Thoracic aorta (tissue), 2 donors: ENCODE data around the gene PAEP. TPM values are rescaled to one million over a fixed set of nuclear protein-coding genes. Genes with fewer than 3 reads are reported as not detected.

Experiments used
- ATAC-seq: fragments of 150-250 bp; one replicate; pipeline ENCODE4 v1.8.0; 2017; ENCODE audit warnings: low read depth; ENCODE audit not compliant: insufficient number of reproducible peaks, low FRiP score
- DNase-seq: peaks from one replicate; pipeline ENCODE4 v3.0.0-alpha.2; 2020; ENCODE audit warnings: low spot score
- H3K27ac ChIP-seq, 2 donors: fragments of 200-600 bp; sonication (generic); 1 replicate in 1 of 2; 2 replicates in 1 of 2; pipeline ENCODE4 v1.5.1; 2016; ENCODE audit warnings: mild to moderate bottlenecking in 2 of 2, moderate library complexity in 2 of 2
- H3K27me3 ChIP-seq: fragments of 200-600 bp; sonication (generic); replicated peaks from 2 replicates; pipeline ENCODE4 v1.6.0; 2016; ENCODE audit warnings: mild to moderate bottlenecking; ENCODE audit not compliant: insufficient read depth
- H3K36me3 ChIP-seq: fragments of 200-600 bp; sonication (generic); one replicate; pipeline ENCODE4 v1.5.1; 2016
- H3K4me1 ChIP-seq, 2 donors: fragments of 200-600 bp; sonication (generic); 1 replicate in 1 of 2; 2 replicates in 1 of 2; pipeline versions ENCODE4 v1.5.1 to v1.6.0; 2016; ENCODE audit warnings: low read depth in 2 of 2, mild to moderate bottlenecking in 1 of 2; ENCODE audit not compliant: control insufficient read depth in 1 of 2
- H3K4me3 ChIP-seq: fragments of 200-600 bp; sonication (generic); 2 replicates; pipeline ENCODE4 v1.5.1; 2016; ENCODE audit warnings: mild to moderate bottlenecking
- H3K9me3 ChIP-seq: fragments of 200-600 bp; sonication (generic); 2 replicates; pipeline ENCODE4 v1.5.1; 2016
- total RNA-seq, 2 donors: library from RNA; depleted of rRNA; stranded (reverse); fragments of >200 nt; gene quantifications; one replicate each; pipeline versions ENCODE4 v1.1.0 to v1.2.3, GENCODE V29; 2016
- TF ChIP-seq, protein P1 (sequence below): fragments of 200-600 bp; sonication (generic); IDR thresholded peaks from one replicate; pipeline ENCODE4 v1.5.1; 2019; ENCODE audit warnings: antibody characterized with exemption

PAEP gene
- total RNA-seq, 2 donors from 2014 or later = not detected

DNA sequence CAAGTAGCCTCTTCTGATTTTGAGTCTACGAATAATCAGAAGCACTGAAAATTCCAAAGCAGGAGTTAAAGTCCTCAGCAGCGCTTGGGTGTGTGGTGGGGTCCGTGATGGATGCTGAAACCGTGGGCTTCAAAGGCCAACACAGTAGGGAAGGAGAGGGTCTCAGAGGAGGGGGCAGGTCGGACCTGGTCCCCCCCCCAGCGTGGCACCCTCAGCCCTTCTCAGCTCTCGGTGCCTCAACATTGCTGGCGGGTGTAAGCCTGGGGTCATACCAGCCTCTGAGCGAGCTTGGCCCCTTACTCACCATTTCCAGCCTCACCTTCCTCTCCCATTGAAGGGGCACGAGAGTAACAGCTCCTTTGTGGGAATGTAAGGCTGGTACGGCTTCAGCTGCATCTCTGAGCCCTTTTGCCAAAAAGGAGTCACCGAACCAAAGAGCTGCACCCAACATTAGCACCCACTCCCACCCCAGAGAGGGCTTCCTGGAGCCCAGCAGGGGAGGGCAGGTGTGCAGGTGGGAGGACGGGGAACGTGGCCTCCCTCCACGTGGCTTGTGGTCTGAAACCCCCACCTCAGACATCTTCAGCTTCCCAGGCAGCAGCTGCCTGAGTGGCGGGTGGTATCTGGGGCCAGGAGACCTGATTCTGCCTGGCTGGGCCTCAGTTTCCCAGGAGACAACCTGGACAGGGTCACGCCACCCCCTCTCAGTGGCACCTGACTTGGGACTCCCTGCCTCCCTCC, 47.0 kb upstream of the PAEP start:
- Histone ChIP-seq H3K4me3 (no peak overlapping the region), H3K27ac (no peak overlapping the region), H3K4me1 (no peaks in the 10 kb centered on the region), H3K9me3 (no peaks in the 10 kb centered on the region), H3K27me3 (no peaks in the 10 kb centered on the region), H3K36me3 (no peaks in the 10 kb centered on the region)
- TF ChIP-seq, protein P1, sequence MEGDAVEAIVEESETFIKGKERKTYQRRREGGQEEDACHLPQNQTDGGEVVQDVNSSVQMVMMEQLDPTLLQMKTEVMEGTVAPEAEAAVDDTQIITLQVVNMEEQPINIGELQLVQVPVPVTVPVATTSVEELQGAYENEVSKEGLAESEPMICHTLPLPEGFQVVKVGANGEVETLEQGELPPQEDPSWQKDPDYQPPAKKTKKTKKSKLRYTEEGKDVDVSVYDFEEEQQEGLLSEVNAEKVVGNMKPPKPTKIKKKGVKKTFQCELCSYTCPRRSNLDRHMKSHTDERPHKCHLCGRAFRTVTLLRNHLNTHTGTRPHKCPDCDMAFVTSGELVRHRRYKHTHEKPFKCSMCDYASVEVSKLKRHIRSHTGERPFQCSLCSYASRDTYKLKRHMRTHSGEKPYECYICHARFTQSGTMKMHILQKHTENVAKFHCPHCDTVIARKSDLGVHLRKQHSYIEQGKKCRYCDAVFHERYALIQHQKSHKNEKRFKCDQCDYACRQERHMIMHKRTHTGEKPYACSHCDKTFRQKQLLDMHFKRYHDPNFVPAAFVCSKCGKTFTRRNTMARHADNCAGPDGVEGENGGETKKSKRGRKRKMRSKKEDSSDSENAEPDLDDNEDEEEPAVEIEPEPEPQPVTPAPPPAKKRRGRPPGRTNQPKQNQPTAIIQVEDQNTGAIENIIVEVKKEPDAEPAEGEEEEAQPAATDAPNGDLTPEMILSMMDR = no peak
- no peak for ATAC-seq
- DNase-seq = no peak

DNA sequence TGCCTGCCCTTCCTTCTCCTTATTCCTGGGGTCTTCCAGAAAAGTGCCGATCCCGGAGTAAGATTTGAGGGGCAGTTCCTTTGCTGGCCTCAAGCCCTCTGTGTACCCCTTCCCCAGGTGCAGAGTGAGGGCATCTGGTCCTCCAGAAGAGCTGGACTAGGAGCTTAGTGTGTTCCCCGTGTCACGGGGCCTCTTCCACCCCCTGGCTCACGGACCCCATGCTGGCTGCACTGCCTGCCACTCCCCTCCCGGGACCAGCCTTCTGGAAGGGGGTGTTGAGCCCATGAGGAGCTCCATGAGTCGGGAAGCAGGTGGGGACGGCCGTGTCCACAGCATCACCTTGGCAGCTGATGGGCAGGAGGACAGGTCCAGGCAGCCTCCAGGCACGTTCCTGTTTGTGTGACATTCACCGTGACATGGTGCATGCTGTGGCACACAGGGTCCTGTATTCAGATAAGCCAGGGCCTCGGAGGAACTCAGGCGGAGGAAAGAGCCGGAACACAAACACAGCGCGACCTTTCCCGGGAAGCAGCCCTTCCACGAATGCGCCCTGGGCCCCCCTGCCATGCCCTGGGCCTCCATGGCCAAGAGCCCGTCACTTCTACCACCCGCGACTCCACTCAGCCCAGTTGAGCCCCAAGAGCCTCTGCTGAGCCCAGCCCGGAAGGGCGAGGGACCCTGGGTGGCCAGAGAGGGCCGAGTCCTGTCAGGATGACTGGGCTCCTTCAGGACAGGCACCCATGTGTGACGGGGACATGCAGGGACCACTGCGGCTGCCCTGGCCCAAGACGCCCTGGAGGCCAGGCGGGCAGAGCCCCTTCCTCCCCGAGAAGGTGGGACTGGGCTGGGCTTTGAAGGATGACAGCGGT, 46.2 kb upstream of the PAEP start:
- H3K4me3 ChIP-seq = no peak overlapping the region
- no peaks in the 10 kb centered on the region for H3K36me3 ChIP-seq
- H3K27me3 ChIP-seq = no peaks in the 10 kb centered on the region
- TF ChIP-seq, protein P1 = no peak
- ATAC-seq = no peak
- H3K4me1 ChIP-seq = no peaks in the 10 kb centered on the region
- no peak for DNase-seq
- no peak overlapping the region for H3K27ac ChIP-seq
- no peaks in the 10 kb centered on the region for H3K9me3 ChIP-seq

DNA sequence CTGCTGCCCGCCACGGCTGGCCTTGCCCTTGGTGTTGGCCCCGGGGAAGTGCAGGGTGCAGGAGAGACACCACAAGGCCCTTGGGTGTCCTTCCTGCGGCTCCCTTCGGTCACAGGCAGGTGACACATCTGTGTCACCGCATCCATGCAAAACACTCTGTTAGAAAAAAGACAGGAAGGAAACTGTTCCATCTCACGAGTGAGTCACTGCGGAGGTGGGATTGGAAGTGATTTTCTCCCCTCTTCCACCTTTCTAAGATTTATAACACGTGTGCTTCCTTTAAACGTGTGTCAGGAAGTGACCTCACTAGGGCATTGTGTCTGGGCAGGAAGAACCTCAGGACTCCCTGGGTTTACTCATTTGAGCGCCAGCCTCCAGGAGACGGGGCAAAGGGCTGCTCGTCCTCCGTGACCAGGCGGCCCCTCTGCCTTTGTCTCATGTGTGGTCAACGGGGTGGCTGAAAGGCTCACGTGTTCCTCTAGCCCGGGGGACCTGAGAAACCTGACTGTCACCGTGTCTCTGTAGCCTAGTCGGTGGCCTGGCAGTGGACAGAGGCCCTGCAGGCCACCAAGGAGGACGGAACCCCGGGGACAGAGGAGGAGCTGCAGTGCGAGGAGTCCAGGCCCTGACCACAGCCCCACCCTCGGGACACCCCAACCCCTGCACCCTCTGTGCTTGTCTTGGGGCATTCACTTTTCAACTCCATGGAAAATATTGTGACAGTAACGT, 45.3 kb upstream of the PAEP start:
- no peak for ATAC-seq
- H3K4me3 ChIP-seq = no peak overlapping the region
- no peaks in the 10 kb centered on the region for H3K9me3 ChIP-seq
- H3K36me3 ChIP-seq = no peaks in the 10 kb centered on the region
- no peaks in the 10 kb centered on the region for H3K27me3 ChIP-seq
- no peak overlapping the region for H3K27ac ChIP-seq
- no peaks in the 10 kb centered on the region for H3K4me1 ChIP-seq
- TF ChIP-seq, protein P1 = no peak
- no peak for DNase-seq

DNA sequence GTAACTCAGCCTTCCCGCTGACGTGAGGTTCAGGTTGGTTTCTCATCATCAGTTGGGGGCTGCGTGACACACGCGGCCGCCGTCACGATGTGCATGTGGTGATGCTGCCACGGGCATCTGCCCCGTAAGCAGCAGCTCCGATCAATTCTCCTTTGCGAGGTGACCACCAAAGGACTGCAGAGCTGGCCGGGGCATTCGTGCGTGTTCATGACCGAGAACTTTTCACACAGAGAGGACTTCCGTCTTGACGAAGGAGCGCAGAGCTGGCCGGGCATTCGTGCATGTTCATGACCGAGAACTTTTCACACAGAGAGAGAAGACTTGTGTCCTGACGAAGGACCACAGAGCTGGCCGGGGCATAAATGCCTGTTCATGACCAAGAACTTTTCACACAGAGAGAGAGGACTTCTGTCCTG, 44.1 kb upstream of the PAEP start:
- DNase-seq (no peak), ATAC-seq (no peak)
- no peaks in the 10 kb centered on the region for H3K36me3 ChIP-seq
- no peak overlapping the region for H3K4me3 ChIP-seq
- TF ChIP-seq, protein P1 = no peak
- H3K4me1 ChIP-seq = no peaks in the 10 kb centered on the region
- no peaks in the 10 kb centered on the region for H3K27me3 ChIP-seq
- no peak overlapping the region for H3K27ac ChIP-seq
- no peaks in the 10 kb centered on the region for H3K9me3 ChIP-seq
